Smooth muscle cell (in vitro differentiated cells): ENCODE data around the gene ECEL1. TPM values are rescaled to one million over a fixed set of nuclear protein-coding genes. Genes with fewer than 3 reads are reported as not detected.

ENCODE experiments used
- DNase-seq: peaks from one replicate; lab custom pipeline; 2025; ENCODE audit not compliant: unreplicated experiment; lab: John Stamatoyannopoulos, UW
- H2AFZ ChIP-seq: fragments of 200-600 bp; sonication (generic); 2 replicates; pipeline ENCODE4 v1.6.0; 2016; ENCODE audit warnings: antibody characterized with exemption, low read depth, mild to moderate bottlenecking
- H3F3A ChIP-seq: fragments of 200-600 bp; sonication (generic); 2 replicates; pipeline ENCODE4 v1.6.0; 2017; ENCODE audit warnings: antibody characterized with exemption, low read depth
- H3K27ac ChIP-seq: fragments of 200-600 bp; sonication (generic); 2 replicates; pipeline ENCODE4 v1.5.1; 2016; ENCODE audit warnings: low read depth, mild to moderate bottlenecking
- H3K27me3 ChIP-seq: fragments of 200-600 bp; sonication (generic); 2 replicates; pipeline ENCODE4 v1.6.1; 2016; ENCODE audit warnings: low read depth, mild to moderate bottlenecking
- H3K36me3 ChIP-seq: fragments of 200-600 bp; sonication (generic); 2 replicates; pipeline ENCODE4 v1.5.1; 2016; ENCODE audit warnings: low read depth
- H3K4me1 ChIP-seq: fragments of 200-600 bp; sonication (generic); 2 replicates; pipeline ENCODE4 v1.5.1; 2016; ENCODE audit warnings: low read depth
- H3K4me2 ChIP-seq: fragments of 200-600 bp; sonication (generic); 2 replicates; pipeline ENCODE4 v1.6.0; 2016; ENCODE audit warnings: mild to moderate bottlenecking
- H3K4me3 ChIP-seq: fragments of 200-600 bp; sonication (generic); 2 replicates; pipeline ENCODE4 v1.5.1; 2016; ENCODE audit warnings: mild to moderate bottlenecking
- H3K79me2 ChIP-seq: fragments of 200-600 bp; sonication (generic); 2 replicates; pipeline ENCODE4 v1.6.0; 2016; ENCODE audit warnings: low read depth, mild to moderate bottlenecking
- H3K9ac ChIP-seq: fragments of 200-600 bp; sonication (generic); 2 replicates; pipeline ENCODE4 v1.6.0; 2016; ENCODE audit warnings: low read depth
- H3K9me3 ChIP-seq: fragments of 200-600 bp; sonication (generic); replicated peaks from 2 replicates; pipeline ENCODE4 v1.5.1; 2016; ENCODE audit warnings: low read depth
- H4K20me1 ChIP-seq: fragments of 200-600 bp; sonication (generic); 2 replicates; pipeline ENCODE4 v1.6.0; 2016; ENCODE audit warnings: low read depth
- WGBS: methylation state at CpG from one replicate; pipeline ENCODE4 v1.1.7; 2016; ENCODE audit warnings: low lambda C conversion rate; 5-methylcytosine and 5-hydroxymethylcytosine counted together
- polyA plus RNA-seq: library from polyadenylated mRNA; unstranded; fragments of >200 nt; fragmentation: Nextera tagmentation; extraction: Ambion mirVana; gene quantifications from 2 replicates; pipeline ENCODE4 v1.2.1, GENCODE V29; 2016
- total RNA-seq: library from RNA; depleted of rRNA; stranded (reverse); fragments of >200 nt; gene quantifications from 2 replicates; pipeline ENCODE4 v1.2.3, GENCODE V29; 2014
- TF ChIP-seq, protein P1 (sequence below): fragments of 200-600 bp; sonication (generic); IDR thresholded peaks from 2 replicates; pipeline ENCODE4 v1.5.1; 2017; ENCODE audit warnings: borderline replicate concordance, mild to moderate bottlenecking, antibody characterized with exemption; ENCODE audit not compliant: insufficient read depth, poor library complexity, severe bottlenecking

The ECEL1 gene
- total and polyA plus RNA-seq, 2 experiments from 2014 or later = not detected

DNA sequence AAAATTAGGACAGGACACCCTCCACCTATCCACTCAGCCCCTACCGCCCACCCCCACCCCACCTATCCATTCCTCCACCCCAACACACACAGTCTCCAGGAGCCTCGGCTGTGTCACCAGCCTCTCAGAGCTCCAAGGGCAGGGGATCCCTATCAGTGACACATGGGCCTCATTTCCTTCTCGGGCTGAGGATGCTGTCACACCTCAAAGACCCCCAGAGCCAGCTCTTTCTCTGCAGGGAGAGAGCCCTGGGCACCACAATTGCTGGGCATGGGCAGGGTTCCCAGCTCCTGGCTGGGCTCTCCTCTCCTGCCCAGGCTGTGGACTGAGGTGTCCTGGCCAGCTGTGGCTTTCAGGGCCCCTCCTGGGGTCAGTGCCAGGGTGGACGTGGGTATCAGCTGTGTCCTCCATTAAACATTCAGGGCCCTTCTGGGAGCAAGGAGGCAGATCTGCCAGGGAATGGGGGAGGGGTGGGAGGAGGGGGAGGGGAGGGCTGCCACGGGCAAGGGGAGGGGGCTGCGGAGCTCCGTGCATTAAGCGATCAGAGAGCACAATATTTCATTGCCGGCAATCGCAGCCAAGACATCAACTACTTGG is 14.3 kb upstream of the ECEL1 start:
- 47% methylated on average over 9 of the region's 10 CpGs for WGBS
- Histone ChIP-seq H3K4me3 (no peak overlapping the region), H3K36me3 (no peaks in the 10 kb centered on the region), H3K27me3 (peaks cover 55% of the 10 kb centered on the region), H3F3A (no peaks in the 10 kb centered on the region), H3K27ac (no peak overlapping the region), H4K20me1 (no peaks in the 10 kb centered on the region), H3K4me2 (no peak overlapping the region), H2AFZ (no peak overlapping the region), H3K79me2 (no peaks in the 10 kb centered on the region), H3K4me1 (peaks cover 17% of the 10 kb centered on the region), H3K9me3 (no peaks in the 10 kb centered on the region), H3K9ac (no peak overlapping the region)
- DNase-seq = no peak
- TF ChIP-seq, protein P1, sequence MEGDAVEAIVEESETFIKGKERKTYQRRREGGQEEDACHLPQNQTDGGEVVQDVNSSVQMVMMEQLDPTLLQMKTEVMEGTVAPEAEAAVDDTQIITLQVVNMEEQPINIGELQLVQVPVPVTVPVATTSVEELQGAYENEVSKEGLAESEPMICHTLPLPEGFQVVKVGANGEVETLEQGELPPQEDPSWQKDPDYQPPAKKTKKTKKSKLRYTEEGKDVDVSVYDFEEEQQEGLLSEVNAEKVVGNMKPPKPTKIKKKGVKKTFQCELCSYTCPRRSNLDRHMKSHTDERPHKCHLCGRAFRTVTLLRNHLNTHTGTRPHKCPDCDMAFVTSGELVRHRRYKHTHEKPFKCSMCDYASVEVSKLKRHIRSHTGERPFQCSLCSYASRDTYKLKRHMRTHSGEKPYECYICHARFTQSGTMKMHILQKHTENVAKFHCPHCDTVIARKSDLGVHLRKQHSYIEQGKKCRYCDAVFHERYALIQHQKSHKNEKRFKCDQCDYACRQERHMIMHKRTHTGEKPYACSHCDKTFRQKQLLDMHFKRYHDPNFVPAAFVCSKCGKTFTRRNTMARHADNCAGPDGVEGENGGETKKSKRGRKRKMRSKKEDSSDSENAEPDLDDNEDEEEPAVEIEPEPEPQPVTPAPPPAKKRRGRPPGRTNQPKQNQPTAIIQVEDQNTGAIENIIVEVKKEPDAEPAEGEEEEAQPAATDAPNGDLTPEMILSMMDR = no peak

DNA sequence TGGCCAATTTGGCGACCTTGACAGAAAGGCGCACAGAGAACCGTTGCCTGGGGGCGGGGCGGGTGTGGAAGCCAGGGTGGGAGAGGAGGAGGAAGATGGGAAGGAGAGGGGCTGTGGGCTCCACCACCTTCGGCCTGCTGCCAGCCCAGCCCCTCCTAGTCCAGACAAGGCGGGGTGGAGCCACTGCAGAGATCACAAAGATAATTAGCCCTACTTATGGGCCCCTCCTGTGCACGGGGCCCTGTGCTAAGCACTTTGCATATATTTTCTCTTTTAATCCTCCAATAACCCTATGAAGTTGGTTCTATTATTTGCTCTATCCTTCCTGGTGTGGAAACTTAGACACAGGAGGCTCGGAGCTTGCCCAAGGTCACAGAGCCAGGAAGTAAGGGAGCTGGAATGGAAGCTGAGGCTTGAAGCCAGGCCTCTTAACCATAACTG is 13.7 kb upstream of the ECEL1 start:
- Histone ChIP-seq H3F3A (no peaks in the 10 kb centered on the region), H3K4me3 (no peak overlapping the region), H3K9me3 (no peaks in the 10 kb centered on the region), H3K4me1 (peaks cover 17% of the 10 kb centered on the region), H4K20me1 (no peaks in the 10 kb centered on the region), H3K9ac (no peak overlapping the region), H2AFZ (no peak overlapping the region), H3K27me3 (peaks cover 50% of the 10 kb centered on the region), H3K79me2 (no peaks in the 10 kb centered on the region), H3K36me3 (no peaks in the 10 kb centered on the region), H3K27ac (no peak overlapping the region), H3K4me2 (no peak overlapping the region)
- TF ChIP-seq, protein P1 = no peak
- 80% methylated on average over 9 of the region's 9 CpGs for WGBS
- DNase-seq = no peak

DNA sequence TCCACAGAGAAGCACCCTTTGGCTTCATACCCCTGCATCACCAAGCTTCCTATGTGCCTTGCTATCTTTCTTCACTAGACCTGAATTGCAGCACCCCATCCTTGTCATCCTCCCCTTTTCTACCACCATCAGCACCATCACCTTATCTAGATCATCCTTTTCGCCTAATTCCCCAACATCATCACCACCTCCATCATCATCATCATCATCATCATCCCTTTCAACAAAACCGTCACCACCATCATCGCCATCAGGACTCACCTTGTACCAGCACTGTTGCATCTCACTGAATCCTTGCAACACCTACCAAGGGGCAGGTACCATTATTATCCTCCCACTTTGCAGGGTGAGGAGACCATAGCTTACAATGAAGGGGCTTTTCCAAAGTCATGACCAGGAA is 10.8 kb upstream of the ECEL1 start:
- H3K27ac ChIP-seq = no peak overlapping the region
- H3K36me3 ChIP-seq = no peaks in the 10 kb centered on the region
- no peak overlapping the region for H3K9ac ChIP-seq
- peaks cover 9% of the 10 kb centered on the region for H3K4me1 ChIP-seq
- H3K4me3 ChIP-seq = no peak overlapping the region
- TF ChIP-seq, protein P1 = no peak
- H3K9me3 ChIP-seq = no peaks in the 10 kb centered on the region
- peaks cover 21% of the 10 kb centered on the region for H3K27me3 ChIP-seq
- DNase-seq = no peak
- no peak overlapping the region for H2AFZ ChIP-seq
- H3F3A ChIP-seq = no peaks in the 10 kb centered on the region
- no peaks in the 10 kb centered on the region for H3K79me2 ChIP-seq
- 92% methylated on average over 3 of the region's 3 CpGs for WGBS
- no peak overlapping the region for H3K4me2 ChIP-seq
- H4K20me1 ChIP-seq = no peaks in the 10 kb centered on the region

DNA sequence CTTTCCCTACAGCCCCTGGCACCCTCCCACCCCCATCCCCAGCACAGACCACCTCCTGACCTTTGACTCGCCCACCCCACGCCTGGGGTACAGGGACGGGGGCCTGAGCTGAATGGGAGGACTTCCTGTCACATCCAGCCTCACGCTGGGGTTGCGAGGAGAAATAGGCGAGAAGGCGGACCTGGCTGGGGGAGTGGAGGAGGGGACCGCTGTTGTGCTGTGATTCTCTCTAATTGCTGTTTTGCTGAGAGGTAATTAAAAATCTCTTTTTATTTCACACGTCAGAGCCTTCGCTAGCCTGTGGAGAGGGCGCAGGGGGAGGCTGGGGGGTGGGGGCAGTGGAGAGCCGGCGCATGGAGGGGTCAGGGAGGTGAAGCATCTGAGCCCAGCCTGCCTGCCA is 9.7 kb upstream of the ECEL1 start:
- H3K4me2 ChIP-seq = no peak overlapping the region
- TF ChIP-seq, protein P1 = no peak
- peaks cover 11% of the 10 kb centered on the region for H3K27me3 ChIP-seq
- H3F3A ChIP-seq = no peaks in the 10 kb centered on the region
- WGBS = 74% methylated on average over 13 of the region's 13 CpGs
- H3K9ac ChIP-seq = no peak overlapping the region
- no peak for DNase-seq
- no peaks in the 10 kb centered on the region for H4K20me1 ChIP-seq
- no peak overlapping the region for H3K4me3 ChIP-seq
- no peak overlapping the region for H3K27ac ChIP-seq
- H3K9me3 ChIP-seq = no peaks in the 10 kb centered on the region
- H3K4me1 ChIP-seq = peaks cover 4% of the 10 kb centered on the region
- no peaks in the 10 kb centered on the region for H3K79me2 ChIP-seq
- H3K36me3 ChIP-seq = no peaks in the 10 kb centered on the region
- H2AFZ ChIP-seq = no peak overlapping the region
